ENCODE results near the gene ECM1. TPM values are rescaled to one million over a fixed set of nuclear protein-coding genes. Genes with fewer than 3 reads are reported as not detected.

Gene ECM1
- total RNA-seq, 2 donors from 2014 or later, result 6.3 to 10.5 TPM

DNA sequence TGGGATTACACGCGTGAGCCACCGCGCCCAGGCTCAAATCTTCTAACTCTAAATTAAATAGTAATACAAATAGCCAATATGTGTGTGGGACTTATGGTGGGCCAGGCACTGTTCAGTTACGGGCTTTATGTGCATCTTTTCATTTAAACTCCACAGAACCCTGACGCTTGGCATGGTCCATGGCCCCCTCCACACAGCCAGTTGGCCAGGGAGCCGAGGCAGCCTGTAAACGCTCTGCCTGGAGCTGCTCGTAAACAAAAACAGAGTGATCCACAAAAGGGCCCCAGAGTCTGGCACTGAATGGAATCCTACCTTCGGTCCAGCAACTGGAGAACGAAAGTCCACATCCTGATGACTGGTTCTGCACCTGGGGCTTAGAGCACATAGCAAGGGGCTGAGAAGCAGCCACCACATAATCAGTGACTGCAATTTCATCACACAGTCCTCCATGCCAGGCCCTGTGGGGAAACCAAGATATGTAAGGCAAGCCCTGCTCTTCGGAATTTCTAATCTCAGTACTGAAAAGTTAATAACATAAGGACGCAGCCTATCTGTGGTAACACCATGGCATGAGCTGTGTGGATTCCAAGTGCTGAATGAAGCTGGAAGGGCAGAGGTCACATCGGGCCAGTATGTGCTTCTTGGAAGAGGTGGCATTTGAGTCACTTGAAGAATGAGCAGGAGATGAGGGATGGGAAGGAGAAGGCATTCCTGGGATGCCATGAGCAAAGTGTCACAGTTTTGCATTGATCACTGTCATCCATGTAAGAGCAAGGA is 27.8 kb downstream of the ECM1 start:
- H3K9ac ChIP-seq (ENCODE audit: low read depth in 2 of 2, low read length in 2 of 2), result no peak overlapping the region
- no peak overlapping the region for H3K27ac ChIP-seq
- H3K9me3 ChIP-seq, result no peaks in the 10 kb centered on the region
- no peak for TF ChIP-seq CTCF (IDR thresholded peaks at IDR 0.05)
- H3K27me3 ChIP-seq, result no peaks in the 10 kb centered on the region
- intact Hi-C loops (cut with DNase I), result no loop called here
- no peak for DNase-seq
- peaks cover 6% of the 10 kb centered on the region for H3K4me1 ChIP-seq
- H3K4me3 ChIP-seq, result no peak overlapping the region
- H3K36me3 ChIP-seq, result no peaks in the 10 kb centered on the region

DNA sequence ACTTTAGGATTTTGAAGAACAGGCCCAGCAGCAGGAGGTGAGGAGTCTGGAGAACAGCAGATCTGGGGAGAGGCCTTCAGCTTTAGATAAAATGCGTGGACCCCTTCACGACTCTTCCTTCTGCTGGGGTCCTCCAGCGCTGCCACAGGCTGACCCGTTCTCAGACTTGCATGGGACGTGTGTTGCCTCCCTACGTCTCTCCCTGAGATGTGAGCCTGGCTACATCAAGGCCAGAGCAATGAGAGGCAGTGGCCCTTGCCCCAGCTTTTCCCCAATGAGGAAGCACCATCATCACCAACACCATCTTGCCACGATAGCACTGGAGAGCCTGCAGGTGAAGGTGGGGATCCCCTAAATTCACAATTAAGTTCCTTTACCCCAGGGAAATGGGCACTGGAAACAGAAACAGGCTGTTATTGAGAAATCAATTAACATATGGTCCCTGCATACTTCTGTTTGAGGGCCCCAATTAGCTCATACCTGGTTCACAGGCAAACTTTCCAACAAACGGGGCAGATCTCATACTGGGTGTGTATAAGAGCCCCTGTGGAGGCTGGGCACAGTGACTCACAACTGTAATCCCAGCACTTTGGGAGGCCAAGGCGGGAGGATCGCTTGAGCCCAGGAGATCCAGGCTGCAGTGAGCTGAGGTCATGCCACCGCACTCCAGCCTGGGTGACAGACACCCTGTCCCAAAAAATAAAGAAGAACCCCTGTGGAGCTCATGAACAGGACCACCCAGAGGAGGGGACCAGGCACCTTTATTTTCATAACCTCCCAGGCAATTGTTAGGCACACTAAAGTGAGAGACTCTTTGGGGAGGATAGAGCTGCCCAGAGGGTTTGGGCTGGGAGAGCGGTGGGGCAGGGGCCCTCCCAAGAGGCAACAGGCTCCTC is 29.2 kb downstream of the ECM1 start:
- H3K36me3 ChIP-seq, result no peaks in the 10 kb centered on the region
- no peak for DNase-seq
- no peak overlapping the region for H3K4me3 ChIP-seq
- no peaks in the 10 kb centered on the region for H3K9me3 ChIP-seq
- no peak for TF ChIP-seq CTCF (IDR thresholded peaks at IDR 0.05)
- no peak overlapping the region for H3K27ac ChIP-seq
- intact Hi-C loops (cut with DNase I), result no loop called here
- H3K9ac ChIP-seq (ENCODE audit: low read depth in 2 of 2, low read length in 2 of 2), result no peak overlapping the region
- H3K4me1 ChIP-seq, result peaks cover 6% of the 10 kb centered on the region
- no peaks in the 10 kb centered on the region for H3K27me3 ChIP-seq

GRCh38 chr1:150537732-150538684 is 30.1 kb downstream of the ECM1 start:
- no peak for DNase-seq
- H3K27me3 ChIP-seq, result no peaks in the 10 kb centered on the region
- H3K27ac ChIP-seq, result no peak overlapping the region
- H3K9ac ChIP-seq (ENCODE audit: low read depth in 2 of 2, low read length in 2 of 2), result no peak overlapping the region
- no peak overlapping the region for H3K4me3 ChIP-seq
- H3K9me3 ChIP-seq, result no peaks in the 10 kb centered on the region
- TF ChIP-seq CTCF (IDR thresholded peaks at IDR 0.05), result no peak
- no peaks in the 10 kb centered on the region for H3K36me3 ChIP-seq
- intact Hi-C loops (cut with DNase I), result no loop called here
- H3K4me1 ChIP-seq, result peaks cover 2% of the 10 kb centered on the region

DNA sequence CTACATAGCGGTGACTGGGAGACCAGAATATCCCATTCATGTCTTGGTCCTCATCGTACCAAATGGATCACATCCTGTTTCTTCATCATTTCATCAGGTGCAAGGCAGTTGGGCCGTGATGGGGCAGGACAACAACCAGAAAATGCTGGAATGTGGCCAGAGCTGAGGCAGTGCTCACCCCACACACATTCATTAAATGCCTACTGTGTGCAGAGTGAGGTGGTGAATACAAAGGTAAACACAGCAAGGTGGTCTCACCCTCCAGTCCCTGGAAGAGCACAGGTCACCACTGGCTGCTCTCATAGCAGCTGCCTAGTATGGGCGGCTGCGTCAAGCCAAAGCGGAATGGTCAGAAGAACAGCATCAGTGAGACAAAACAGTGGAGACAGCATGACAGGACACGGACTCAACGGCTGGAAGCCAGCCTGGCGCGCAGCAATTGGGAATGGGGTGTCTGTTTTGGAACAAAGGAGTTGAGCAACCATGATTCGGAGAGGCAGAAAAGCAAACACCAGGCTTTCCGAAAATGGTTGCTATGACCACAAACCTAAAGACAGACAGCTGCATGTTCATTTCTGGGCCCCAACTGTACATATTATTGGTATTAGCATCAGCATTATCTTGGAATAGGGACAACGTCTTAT is 35.7 kb downstream of the ECM1 start:
- DNase-seq, result no peak
- TF ChIP-seq CTCF (IDR thresholded peaks at IDR 0.05), result no peak
- Histone ChIP-seq H3K9me3 (no peaks in the 10 kb centered on the region), H3K4me3 (no peak overlapping the region), H3K27ac (no peak overlapping the region), H3K27me3 (no peaks in the 10 kb centered on the region), H3K9ac (ENCODE audit: low read depth in 2 of 2, low read length in 2 of 2) (peak overlapping the region in 1 of 2 donors; percentile 39), H3K4me1 (no peaks in the 10 kb centered on the region), H3K36me3 (no peaks in the 10 kb centered on the region)
- intact Hi-C loops (cut with DNase I), result no loop called here
